Measurements from ENCODE around the gene SLC5A12.

- no peak for TF ChIP-seq CTCF (IDR thresholded peaks at IDR 0.05)
- no peak for TF ChIP-seq POLR2A (IDR thresholded peaks at IDR 0.05)
Measured at GRCh38 chr11:26618441-26618840, 103.4 kb downstream of the SLC5A12 start.

All from body of pancreas (tissue), 4 donors.